HepG2 (cell line): ENCODE results near the gene SLC7A8. TPM values are rescaled to one million over a fixed set of nuclear protein-coding genes. Genes with fewer than 3 reads are reported as not detected.

ENCODE experiments used
- FOSL2 ChIP-seq: sonication (generic); formaldehyde crosslinking; IDR thresholded peaks from 2 replicates; pipeline ENCODE4 v1.4.0; 2020; ENCODE audit warnings: missing genetic modification reagents
- GATA4 ChIP-seq: sonication (generic); IDR thresholded peaks from 2 replicates; pipeline ENCODE4 v1.6.1; 2016; ENCODE audit warnings: antibody characterized with exemption, low read depth, borderline replicate concordance
- ISL2 ChIP-seq: sonication (generic); formaldehyde crosslinking; IDR thresholded peaks from 2 replicates; pipeline ENCODE4 v1.5.0; 2020; ENCODE audit warnings: missing genetic modification reagents
- KLF13 ChIP-seq: sonication (generic); formaldehyde crosslinking; IDR thresholded peaks from 2 replicates; pipeline ENCODE4 v1.4.0; 2020; ENCODE audit warnings: mild to moderate bottlenecking, missing genetic modification reagents
- NCOR1 ChIP-seq: fragments of 200-600 bp; sonication (generic); IDR thresholded peaks from 2 replicates; pipeline ENCODE4 v1.7.0; 2017; ENCODE audit warnings: antibody characterized with exemption, low read length, borderline replicate concordance
- NR3C1 ChIP-seq: sonication (generic); formaldehyde crosslinking; IDR thresholded peaks from 2 replicates; pipeline ENCODE4 v1.4.0; 2020; ENCODE audit warnings: missing genetic modification reagents
- PBX3 ChIP-seq: sonication (generic); formaldehyde crosslinking; IDR thresholded peaks from 2 replicates; pipeline ENCODE4 v1.8.1; 2023; ENCODE audit warnings: missing genetic modification reagents, inconsistent platforms, borderline replicate concordance
- PCBP1 ChIP-seq: fragments of 200-400 bp; formaldehyde crosslinking; IDR thresholded peaks from 2 replicates; pipeline ENCODE4 v1.6.1; 2017; ENCODE audit warnings: mild to moderate bottlenecking, low read depth, low read length, borderline replicate concordance
- SALL1 ChIP-seq: sonication (generic); formaldehyde crosslinking; IDR thresholded peaks from 2 replicates; pipeline ENCODE4 v1.8.0; 2022; ENCODE audit warnings: mild to moderate bottlenecking, missing genetic modification reagents
- SETDB1 ChIP-seq: sonication (generic); formaldehyde crosslinking; IDR thresholded peaks from 2 replicates; pipeline ENCODE4 v1.5.1; 2020; ENCODE audit warnings: missing genetic modification reagents, mild to moderate bottlenecking, borderline replicate concordance
- SMC3 ChIP-seq: IDR thresholded peaks from 2 replicates; pipeline ENCODE4 v1.6.1; 2011; ENCODE audit warnings: low read length, improper control_type of control experiment
- SNAPC2 ChIP-seq: sonication (generic); formaldehyde crosslinking; IDR thresholded peaks from 2 replicates; pipeline ENCODE4 v1.8.1; 2022; ENCODE audit warnings: mild to moderate bottlenecking, missing genetic modification reagents
- TEF ChIP-seq: sonication (generic); formaldehyde crosslinking; IDR thresholded peaks from 2 replicates; pipeline ENCODE4 v1.5.0; 2020; ENCODE audit warnings: missing genetic modification reagents
- ZBTB4 ChIP-seq: sonication (generic); formaldehyde crosslinking; IDR thresholded peaks from 2 replicates; pipeline ENCODE4 v1.4.0; 2020; ENCODE audit warnings: missing genetic modification reagents, mild to moderate bottlenecking, borderline replicate concordance
- ZNF335 ChIP-seq: sonication (generic); formaldehyde crosslinking; IDR thresholded peaks from 2 replicates; pipeline ENCODE4 v1.4.0; 2020; ENCODE audit warnings: missing genetic modification reagents
- ZNF337 ChIP-seq: sonication (generic); formaldehyde crosslinking; IDR thresholded peaks from 2 replicates; pipeline ENCODE4 v1.5.1; 2020; ENCODE audit warnings: missing genetic modification reagents, low read depth, mild to moderate bottlenecking, borderline replicate concordance
- ZNF354B ChIP-seq: sonication (generic); formaldehyde crosslinking; IDR thresholded peaks from 2 replicates; pipeline ENCODE4 v1.8.0; 2022; ENCODE audit warnings: mild to moderate bottlenecking, missing genetic modification reagents
- ZNF44 ChIP-seq: sonication (generic); formaldehyde crosslinking; IDR thresholded peaks from 2 replicates; pipeline ENCODE4 v1.5.1; 2020; ENCODE audit warnings: mild to moderate bottlenecking, missing genetic modification reagents
- ZNF510 ChIP-seq: sonication (generic); formaldehyde crosslinking; IDR thresholded peaks from 2 replicates; pipeline ENCODE4 v1.4.0; 2020; ENCODE audit warnings: low read depth, mild to moderate bottlenecking, missing genetic modification reagents
- ZNF724P ChIP-seq: sonication (generic); formaldehyde crosslinking; IDR thresholded peaks from 2 replicates; pipeline ENCODE4 v1.8.0; 2022; ENCODE audit warnings: missing genetic modification reagents, borderline replicate concordance
- ZNF737 ChIP-seq: sonication (generic); formaldehyde crosslinking; IDR thresholded peaks from 2 replicates; pipeline ENCODE4 v1.5.0; 2020; ENCODE audit warnings: missing genetic modification reagents, mild to moderate bottlenecking, borderline replicate concordance
- ZNF776 ChIP-seq: sonication (generic); formaldehyde crosslinking; IDR thresholded peaks from 2 replicates; pipeline ENCODE4 v1.4.0; 2020; ENCODE audit warnings: mild to moderate bottlenecking, missing genetic modification reagents
- ZNF782 ChIP-seq: sonication (generic); formaldehyde crosslinking; IDR thresholded peaks from 2 replicates; pipeline ENCODE4 v1.4.0; 2020; ENCODE audit warnings: missing genetic modification reagents, mild to moderate bottlenecking, borderline replicate concordance
- ZNF891 ChIP-seq: sonication (generic); formaldehyde crosslinking; IDR thresholded peaks from 2 replicates; pipeline ENCODE4 v1.5.0; 2020; ENCODE audit warnings: mild to moderate bottlenecking, missing genetic modification reagents
- polyA plus RNA-seq, 8 experiments: library from polyadenylated mRNA; depleted of rRNA in 3 of 8; stranded (reverse) in 7 of 8; unstranded in 1 of 8; fragments of >200 nt; fragmentation: Illumina TruSeq in 4 of 8; extraction: Trizol in 4 of 8; gene quantifications; 2 replicates each; pipeline versions ENCODE4 v1.2.1 to v1.2.3, GENCODE V29; 2011 to 2016; ENCODE audit warnings: low read depth in 4 of 8, missing spikeins in 1 of 8, mixed read lengths in 1 of 8; ENCODE audit not compliant: insufficient read depth in 1 of 8
- total RNA-seq, 5 experiments: library from RNA; depleted of rRNA; stranded (reverse); fragments of >200 nt; fragmentation: Illumina TruSeq; extraction: Trizol; gene quantifications; 2 replicates each; pipeline ENCODE4 v1.2.3, GENCODE V29; 2016; ENCODE audit warnings: low read depth in 1 of 5
- TF ChIP-seq, protein P1 (sequence below): IDR thresholded peaks from 2 replicates; pipeline ENCODE4 v1.6.1; 2012; ENCODE audit warnings: inconsistent platforms

The SLC7A8 gene
- total and polyA plus RNA-seq, 2 of the 13 experiments (the other 11 are each of a cell fraction or from before 2014, with no cell fraction given) = 0.25 TPM; not detected in 1

DNA sequence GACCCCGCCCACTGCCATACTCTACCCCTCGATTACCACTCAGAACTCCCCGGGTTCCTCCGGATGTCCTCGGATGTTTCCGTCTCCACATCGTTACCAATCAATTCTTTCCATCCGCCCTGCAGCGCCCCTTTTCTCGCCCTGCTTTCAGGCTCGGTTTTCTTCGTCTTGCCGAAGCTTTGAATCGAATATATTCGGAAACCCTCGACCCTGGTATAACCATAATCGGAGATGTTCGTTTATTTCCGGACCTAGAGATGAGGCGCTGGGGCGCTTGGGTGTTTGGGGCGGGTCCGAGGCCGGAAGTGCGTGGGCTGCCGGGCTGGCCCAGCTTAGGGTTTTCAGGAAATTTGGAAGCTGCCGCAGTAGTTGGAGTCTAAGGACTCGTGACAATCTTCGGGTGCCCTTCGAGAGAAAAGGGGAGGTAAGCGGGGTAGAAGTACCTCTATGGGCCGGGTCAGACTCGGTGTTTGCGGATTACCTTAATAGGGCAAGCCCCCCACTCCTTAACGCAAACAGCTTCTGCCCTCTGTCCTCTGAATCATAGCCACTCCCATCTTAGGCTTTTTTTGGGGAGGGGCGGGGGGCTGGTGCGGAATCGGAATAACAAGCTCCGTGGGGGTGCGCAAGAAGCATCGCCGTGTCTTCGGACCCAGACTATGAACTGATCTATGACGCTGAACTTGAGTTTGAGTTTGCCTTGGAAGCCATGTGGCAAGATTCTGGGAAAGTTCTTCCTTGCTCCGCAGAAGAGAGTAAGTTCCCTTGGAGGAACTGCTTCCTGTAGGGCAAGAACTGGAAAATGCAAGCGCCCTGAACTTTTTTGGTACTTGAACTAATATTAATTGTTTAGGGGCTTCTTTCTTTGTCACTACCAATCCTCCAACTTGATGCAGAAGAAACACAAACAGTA lies 88.0 kb downstream of the SLC7A8 start, which contains the start of gene C14orf119 (continued):
- TF ChIP-seq ZNF510 (CRISPR knock-in tag) (peak; percentile 19; the same call in 1 of the 2 replicates), PBX3 (CRISPR knock-in tag) (no peak), ZBTB4 (CRISPR knock-in tag) (0 out of 2 replicates have a peak, but pooled peaks have one; percentile 18), ZNF737 (CRISPR knock-in tag) (no peak), NCOR1 (peak; percentile 54; the same call in 1 of the 2 replicates), FOSL2 (CRISPR knock-in tag) (peak; percentile 85), GATA4 (peak; percentile 75), ZNF337 (CRISPR knock-in tag) (no peak; the same call in 1 of the 2 replicates), ZNF335 (0 out of 2 replicates have a peak, but pooled peaks have one; percentile 66), ZNF782 (CRISPR knock-in tag) (no peak), ZNF44 (peak; percentile 64; the same call in 1 of the 2 replicates), TEF (CRISPR knock-in tag) (no peak), SMC3 (no peak), ZNF891 (no peak; the same call in 1 of the 2 replicates), SALL1 (peak; percentile 78; the same call in 1 of the 2 replicates), ZNF724P (CRISPR knock-in tag) (peak; percentile 83; the same call in 1 of the 2 replicates), SNAPC2 (CRISPR knock-in tag) (peak; percentile 51; the same call in 1 of the 2 replicates), ISL2 (CRISPR knock-in tag) (no peak; the same call in 1 of the 2 replicates), KLF13 (CRISPR knock-in tag) (peak; percentile 81), PCBP1 (no peak), ZNF354B (CRISPR knock-in tag) (0 out of 2 replicates have a peak, but pooled peaks have one; percentile 47), ZNF776 (CRISPR knock-in tag) (no peak), SETDB1 (no peak), NR3C1 (no peak)
- TF ChIP-seq, protein P1, sequence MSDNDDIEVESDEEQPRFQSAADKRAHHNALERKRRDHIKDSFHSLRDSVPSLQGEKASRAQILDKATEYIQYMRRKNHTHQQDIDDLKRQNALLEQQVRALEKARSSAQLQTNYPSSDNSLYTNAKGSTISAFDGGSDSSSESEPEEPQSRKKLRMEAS = no peak
